ENCODE results near the gene PIM3. TPM values are rescaled to one million over a fixed set of nuclear protein-coding genes. Genes with fewer than 3 reads are reported as not detected.

Gene PIM3
- polyA plus RNA-seq, 1 donor, result 41.5 TPM

GRCh38 chr22:49934891-49935557, 25.5 kb upstream of the PIM3 start:
- Histone ChIP-seq H3K27me3 (ENCODE audit: control insufficient read depth, insufficient read depth, low read length) (peaks cover under 1% of the 10 kb centered on the region), H3K36me3 (ENCODE audit: control insufficient read depth, insufficient read depth, low read length) (no peaks in the 10 kb centered on the region), H3K27ac (ENCODE audit: low read length) (no peak overlapping the region), H3K9me3 (ENCODE audit: control insufficient read depth, low read depth, low read length) (no peaks in the 10 kb centered on the region), H3K4me3 (ENCODE audit: low read length) (peak overlapping the region; percentile 11), H3K4me1 (ENCODE audit: control insufficient read depth, insufficient read depth, low read length) (peaks cover 24% of the 10 kb centered on the region)
- peak in 1 of 2 donors; percentile 65 for DNase-seq
- WGBS (ENCODE audit: insufficient coverage, low lambda C conversion rate), result no CpG with 5 or more reads among the region's 56 CpGs

- Histone ChIP-seq H3K27me3 (ENCODE audit: control insufficient read depth, insufficient read depth, low read length) (no peaks in the 10 kb centered on the region), H3K36me3 (ENCODE audit: control insufficient read depth, insufficient read depth, low read length) (no peaks in the 10 kb centered on the region), H3K27ac (ENCODE audit: low read length) (no peak overlapping the region), H3K9me3 (ENCODE audit: control insufficient read depth, low read depth, low read length) (no peaks in the 10 kb centered on the region), H3K4me1 (ENCODE audit: control insufficient read depth, insufficient read depth, low read length) (peaks cover 24% of the 10 kb centered on the region), H3K4me3 (ENCODE audit: low read length) (no peak overlapping the region)
- no peak for DNase-seq
- no CpG with 5 or more reads among the region's 16 CpGs for WGBS (ENCODE audit: insufficient coverage, low lambda C conversion rate)
These were observed 25.0 kb upstream of the PIM3 start for GRCh38 chr22:49935561-49935960.

GRCh38 chr22:49936018-49936972, 24.3 kb upstream of the PIM3 start:
- Histone ChIP-seq H3K4me3 (ENCODE audit: low read length) (peak overlapping the region; percentile 35), H3K9me3 (ENCODE audit: control insufficient read depth, low read depth, low read length) (no peaks in the 10 kb centered on the region), H3K4me1 (ENCODE audit: control insufficient read depth, insufficient read depth, low read length) (peaks cover 21% of the 10 kb centered on the region), H3K27ac (ENCODE audit: low read length) (peak overlapping the region; percentile 48), H3K36me3 (ENCODE audit: control insufficient read depth, insufficient read depth, low read length) (no peaks in the 10 kb centered on the region), H3K27me3 (ENCODE audit: control insufficient read depth, insufficient read depth, low read length) (no peaks in the 10 kb centered on the region)
- no CpG with 5 or more reads among the region's 52 CpGs for WGBS (ENCODE audit: insufficient coverage, low lambda C conversion rate)
- peak; percentile 80 to 85 for DNase-seq

GRCh38 chr22:49936973-49937757, 23.4 kb upstream of the PIM3 start:
- peak overlapping the region; percentile 17 for H3K27ac ChIP-seq (ENCODE audit: low read length)
- H3K4me1 ChIP-seq (ENCODE audit: control insufficient read depth, insufficient read depth, low read length), result peaks cover 20% of the 10 kb centered on the region
- H3K27me3 ChIP-seq (ENCODE audit: control insufficient read depth, insufficient read depth, low read length), result no peaks in the 10 kb centered on the region
- H3K9me3 ChIP-seq (ENCODE audit: control insufficient read depth, low read depth, low read length), result no peaks in the 10 kb centered on the region
- DNase-seq, result no peak
- H3K4me3 ChIP-seq (ENCODE audit: low read length), result no peak overlapping the region
- H3K36me3 ChIP-seq (ENCODE audit: control insufficient read depth, insufficient read depth, low read length), result no peaks in the 10 kb centered on the region
- no CpG with 5 or more reads among the region's 21 CpGs for WGBS (ENCODE audit: insufficient coverage, low lambda C conversion rate)

GRCh38 chr22:49937758-49938564, 22.6 kb upstream of the PIM3 start:
- no CpG with 5 or more reads among the region's 27 CpGs for WGBS (ENCODE audit: insufficient coverage, low lambda C conversion rate)
- Histone ChIP-seq H3K9me3 (ENCODE audit: control insufficient read depth, low read depth, low read length) (no peaks in the 10 kb centered on the region), H3K4me1 (ENCODE audit: control insufficient read depth, insufficient read depth, low read length) (peaks cover 20% of the 10 kb centered on the region), H3K36me3 (ENCODE audit: control insufficient read depth, insufficient read depth, low read length) (no peaks in the 10 kb centered on the region), H3K4me3 (ENCODE audit: low read length) (no peak overlapping the region), H3K27ac (ENCODE audit: low read length) (peak overlapping the region; percentile 17), H3K27me3 (ENCODE audit: control insufficient read depth, insufficient read depth, low read length) (no peaks in the 10 kb centered on the region)
- DNase-seq, result no peak

GRCh38 chr22:49938565-49939136, 21.9 kb upstream of the PIM3 start:
- Histone ChIP-seq H3K4me1 (ENCODE audit: control insufficient read depth, insufficient read depth, low read length) (peaks cover 20% of the 10 kb centered on the region), H3K4me3 (ENCODE audit: low read length) (no peak overlapping the region), H3K27me3 (ENCODE audit: control insufficient read depth, insufficient read depth, low read length) (no peaks in the 10 kb centered on the region), H3K9me3 (ENCODE audit: control insufficient read depth, low read depth, low read length) (no peaks in the 10 kb centered on the region), H3K36me3 (ENCODE audit: control insufficient read depth, insufficient read depth, low read length) (no peaks in the 10 kb centered on the region), H3K27ac (ENCODE audit: low read length) (no peak overlapping the region)
- no CpG with 5 or more reads among the region's 19 CpGs for WGBS (ENCODE audit: insufficient coverage, low lambda C conversion rate)
- DNase-seq, result no peak

GRCh38 chr22:49941507-49942316, 18.9 kb upstream of the PIM3 start:
- Histone ChIP-seq H3K9me3 (ENCODE audit: control insufficient read depth, low read depth, low read length) (no peaks in the 10 kb centered on the region), H3K27ac (ENCODE audit: low read length) (no peak overlapping the region), H3K27me3 (ENCODE audit: control insufficient read depth, insufficient read depth, low read length) (no peaks in the 10 kb centered on the region), H3K36me3 (ENCODE audit: control insufficient read depth, insufficient read depth, low read length) (no peaks in the 10 kb centered on the region), H3K4me1 (ENCODE audit: control insufficient read depth, insufficient read depth, low read length) (peaks cover 13% of the 10 kb centered on the region), H3K4me3 (ENCODE audit: low read length) (no peak overlapping the region)
- DNase-seq, result no peak
- 100% methylated on average over 1 of the region's 17 CpGs for WGBS (ENCODE audit: insufficient coverage, low lambda C conversion rate)

GRCh38 chr22:49942565-49943404, 17.8 kb upstream of the PIM3 start:
- DNase-seq, result no peak
- Histone ChIP-seq H3K9me3 (ENCODE audit: control insufficient read depth, low read depth, low read length) (no peaks in the 10 kb centered on the region), H3K4me1 (ENCODE audit: control insufficient read depth, insufficient read depth, low read length) (peaks cover 16% of the 10 kb centered on the region), H3K27me3 (ENCODE audit: control insufficient read depth, insufficient read depth, low read length) (no peaks in the 10 kb centered on the region), H3K36me3 (ENCODE audit: control insufficient read depth, insufficient read depth, low read length) (no peaks in the 10 kb centered on the region), H3K4me3 (ENCODE audit: low read length) (no peak overlapping the region), H3K27ac (ENCODE audit: low read length) (no peak overlapping the region)
- 93% methylated on average over 3 of the region's 21 CpGs for WGBS (ENCODE audit: insufficient coverage, low lambda C conversion rate)
